DND-41 (cell line): ENCODE data around the gene CPE.

Experiments
- EZH2 ChIP-seq: IDR thresholded peaks from 3 replicates; pipeline ENCODE4 v1.6.1; 2012; ENCODE audit warnings: borderline replicate concordance, low read depth, mild to moderate bottlenecking, moderate library complexity, low read length, inconsistent platforms; ENCODE audit not compliant: severe bottlenecking
- TF ChIP-seq, protein P1 (sequence below): IDR thresholded peaks from 2 replicates; pipeline ENCODE4 v1.5.1; 2012; ENCODE audit warnings: borderline replicate concordance, low read length, moderate library complexity, mild to moderate bottlenecking; ENCODE audit not compliant: poor library complexity, severe bottlenecking; ENCODE audit errors: extremely low read depth

GRCh38 chr4:165524532-165525190, 145.9 kb downstream of the CPE start:
- TF ChIP-seq, protein P1, sequence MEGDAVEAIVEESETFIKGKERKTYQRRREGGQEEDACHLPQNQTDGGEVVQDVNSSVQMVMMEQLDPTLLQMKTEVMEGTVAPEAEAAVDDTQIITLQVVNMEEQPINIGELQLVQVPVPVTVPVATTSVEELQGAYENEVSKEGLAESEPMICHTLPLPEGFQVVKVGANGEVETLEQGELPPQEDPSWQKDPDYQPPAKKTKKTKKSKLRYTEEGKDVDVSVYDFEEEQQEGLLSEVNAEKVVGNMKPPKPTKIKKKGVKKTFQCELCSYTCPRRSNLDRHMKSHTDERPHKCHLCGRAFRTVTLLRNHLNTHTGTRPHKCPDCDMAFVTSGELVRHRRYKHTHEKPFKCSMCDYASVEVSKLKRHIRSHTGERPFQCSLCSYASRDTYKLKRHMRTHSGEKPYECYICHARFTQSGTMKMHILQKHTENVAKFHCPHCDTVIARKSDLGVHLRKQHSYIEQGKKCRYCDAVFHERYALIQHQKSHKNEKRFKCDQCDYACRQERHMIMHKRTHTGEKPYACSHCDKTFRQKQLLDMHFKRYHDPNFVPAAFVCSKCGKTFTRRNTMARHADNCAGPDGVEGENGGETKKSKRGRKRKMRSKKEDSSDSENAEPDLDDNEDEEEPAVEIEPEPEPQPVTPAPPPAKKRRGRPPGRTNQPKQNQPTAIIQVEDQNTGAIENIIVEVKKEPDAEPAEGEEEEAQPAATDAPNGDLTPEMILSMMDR: no peak
- TF ChIP-seq EZH2: no peak
